ENCODE measurements around the gene ARID3B. TPM values are rescaled to one million over a fixed set of nuclear protein-coding genes. Genes with fewer than 3 reads are reported as not detected.

Gene ARID3B
- total RNA-seq, 1 experiment from 2014 or later: 101 TPM

DNA sequence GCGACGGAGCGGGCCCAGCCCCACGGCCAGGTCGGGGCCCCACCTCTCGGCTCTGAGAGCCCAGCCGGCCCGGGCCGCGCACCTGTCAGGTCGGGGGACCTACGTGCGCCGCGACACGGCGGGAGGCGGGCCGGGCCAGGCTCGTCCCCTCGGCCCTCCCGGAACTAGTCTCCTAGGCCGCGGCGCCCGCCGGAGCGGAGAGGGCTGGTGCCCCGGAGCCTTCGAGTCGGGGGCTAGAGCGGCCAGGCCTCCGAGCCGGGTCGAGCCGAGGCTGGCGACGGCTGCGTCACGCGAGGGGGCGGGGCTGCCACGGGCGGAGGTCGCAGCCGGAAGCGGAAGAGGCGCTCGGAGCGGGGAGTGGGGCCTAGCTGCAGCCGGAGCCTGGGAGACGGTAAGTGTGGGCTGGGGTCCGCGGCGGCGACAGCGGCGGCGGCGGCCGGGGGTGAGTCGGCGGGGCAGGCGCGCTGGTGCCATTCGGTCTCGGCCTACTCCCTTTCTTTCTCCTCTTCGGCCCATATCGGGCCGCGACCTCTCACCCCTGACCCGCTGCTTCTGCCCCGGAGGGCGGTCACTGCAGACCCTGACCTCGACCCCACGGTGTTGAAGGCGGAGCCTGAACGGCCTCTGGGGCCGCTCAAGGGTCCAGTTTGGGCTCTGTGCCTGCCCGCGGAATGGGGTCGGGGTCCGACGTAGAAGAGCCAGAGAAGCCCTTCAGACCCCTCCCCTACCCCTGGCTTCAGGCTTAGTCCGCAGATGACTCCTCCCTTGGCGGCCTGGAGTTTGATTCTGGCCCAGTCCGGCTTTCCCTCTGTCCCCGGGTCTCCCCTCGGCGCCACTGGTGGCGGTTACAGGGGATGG, 74.7 kb downstream of the ARID3B start, which contains the start of gene CLK3:
TSS of gene CLK3 (plus strand) at position 329 of the 858 bp plus-strand sequence. CDS start 3,361 bp downstream, outside the sequence.
- no peak within 1 kb of the TSS for H3K56ac ChIP-seq (ENCODE audit: insufficient read length, low read depth, low read length)
- Mint-ChIP-seq H3K9me3 (no peaks in the 10 kb centered on the region), H3K27ac (peak within 1 kb of the TSS; percentile 95 to 97 (median 97)), H3K27me3 (ENCODE audit: low read depth) (peaks cover 19% of the 10 kb centered on the region), H3K4me1 (peaks cover 19 to 22% of the 10 kb centered on the region in 2 experiments), H3K4me3 (peak within 1 kb of the TSS; percentile 85 to 93), H3K36me3 (ENCODE audit: insufficient read depth in 1 of 3, low read depth in 3 of 3) (peaks cover 12 to 17% (median 16%) of the 10 kb centered on the region in 3 experiments; a peak in 6 of 7 replicates)
- no peak within 1 kb of the TSS for H2BK120ac ChIP-seq (ENCODE audit: low read depth, low read length, poor library complexity, severe bottlenecking)
- no CpG with 5 or more reads among the region's 91 CpGs for WGBS (ENCODE audit: extremely low coverage, insufficient read length, low lambda C conversion rate)
- H2BK12ac ChIP-seq (ENCODE audit: insufficient read length, low read depth, low read length): no peak within 1 kb of the TSS
- no peaks in the 10 kb centered on the region for H3K4me1 ChIP-seq (ENCODE audit: insufficient read depth, low read length)
- no peak within 1 kb of the TSS for H2AFZ ChIP-seq (ENCODE audit: low read length)
- H3K4me2 ChIP-seq (ENCODE audit: insufficient read depth, insufficient read length, low read length): peak within 1 kb of the TSS; percentile 84
- no peak within 1 kb of the TSS for H2BK5ac ChIP-seq (ENCODE audit: insufficient read length, low read length)
- no peak within 1 kb of the TSS for H2AK5ac ChIP-seq (ENCODE audit: insufficient read length, low read length)
- peaks cover 25% of the 10 kb centered on the region; the same call in 1 of the 2 replicates for H3K79me2 ChIP-seq (ENCODE audit: insufficient read depth, low read length)
- peak within 1 kb of the TSS; percentile 86 for H3K9ac ChIP-seq (ENCODE audit: extremely low read depth, insufficient read length, low read length)
- H3K23ac ChIP-seq (ENCODE audit: insufficient read length, low read depth, low read length): no peak within 1 kb of the TSS
- no peaks in the 10 kb centered on the region for H4K20me1 ChIP-seq (ENCODE audit: control insufficient read depth, insufficient read depth, insufficient read length)
- H3K23me2 ChIP-seq (ENCODE audit: insufficient read length, low read depth, low read length, poor library complexity, severe bottlenecking): peaks cover 16% of the 10 kb centered on the region
- H3K27me3 ChIP-seq (ENCODE audit: insufficient read depth, low read length): no peaks in the 10 kb centered on the region; the same call in 1 of the 2 replicates
- H4K5ac ChIP-seq (ENCODE audit: insufficient read length, low read depth, low read length): no peak within 1 kb of the TSS
- H3K4ac ChIP-seq (ENCODE audit: low read depth, low read length): no peak within 1 kb of the TSS
- H3K27ac ChIP-seq (ENCODE audit: insufficient read length, low read depth, low read length): no peak within 1 kb of the TSS
- TF ChIP-seq, protein P1, sequence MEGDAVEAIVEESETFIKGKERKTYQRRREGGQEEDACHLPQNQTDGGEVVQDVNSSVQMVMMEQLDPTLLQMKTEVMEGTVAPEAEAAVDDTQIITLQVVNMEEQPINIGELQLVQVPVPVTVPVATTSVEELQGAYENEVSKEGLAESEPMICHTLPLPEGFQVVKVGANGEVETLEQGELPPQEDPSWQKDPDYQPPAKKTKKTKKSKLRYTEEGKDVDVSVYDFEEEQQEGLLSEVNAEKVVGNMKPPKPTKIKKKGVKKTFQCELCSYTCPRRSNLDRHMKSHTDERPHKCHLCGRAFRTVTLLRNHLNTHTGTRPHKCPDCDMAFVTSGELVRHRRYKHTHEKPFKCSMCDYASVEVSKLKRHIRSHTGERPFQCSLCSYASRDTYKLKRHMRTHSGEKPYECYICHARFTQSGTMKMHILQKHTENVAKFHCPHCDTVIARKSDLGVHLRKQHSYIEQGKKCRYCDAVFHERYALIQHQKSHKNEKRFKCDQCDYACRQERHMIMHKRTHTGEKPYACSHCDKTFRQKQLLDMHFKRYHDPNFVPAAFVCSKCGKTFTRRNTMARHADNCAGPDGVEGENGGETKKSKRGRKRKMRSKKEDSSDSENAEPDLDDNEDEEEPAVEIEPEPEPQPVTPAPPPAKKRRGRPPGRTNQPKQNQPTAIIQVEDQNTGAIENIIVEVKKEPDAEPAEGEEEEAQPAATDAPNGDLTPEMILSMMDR (conservative IDR thresholded peaks at IDR 0.05): no peak
- H3K9me3 ChIP-seq (ENCODE audit: control insufficient read depth, low read depth, low read length): no peaks in the 10 kb centered on the region
- peaks cover 9% of the 10 kb centered on the region for H3K79me1 ChIP-seq (ENCODE audit: insufficient read depth, low read depth, low read length, poor library complexity, severe bottlenecking)
- peak within 1 kb of the TSS; percentile 76 for H3K14ac ChIP-seq (ENCODE audit: insufficient read depth, low read length)
- H3T11ph ChIP-seq (ENCODE audit: low read length): no peak within 1 kb of the TSS
- no peak within 1 kb of the TSS for H2BK20ac ChIP-seq (ENCODE audit: low read depth, low read length, poor library complexity, severe bottlenecking)
- peak within 1 kb of the TSS; percentile 75 for H3K18ac ChIP-seq (ENCODE audit: insufficient read length, low read depth, low read length)
- no peak within 1 kb of the TSS for H4K8ac ChIP-seq (replicated peaks; ENCODE audit: insufficient read length, low read depth, low read length)
- DNase-seq: peak; percentile 95
- H4K91ac ChIP-seq (ENCODE audit: insufficient read length, low read depth, low read length): no peak within 1 kb of the TSS
- H2BK15ac ChIP-seq (ENCODE audit: low read depth, low read length): no peak within 1 kb of the TSS
